Keratinocyte (primary cell): ENCODE data around the gene R3HCC1L. TPM values are rescaled to one million over a fixed set of nuclear protein-coding genes. Genes with fewer than 3 reads are reported as not detected.

Experiments used
- DNase-seq: peaks from one replicate; pipeline ENCODE4 v3.0.0-alpha.2; 2011; ENCODE audit warnings: low read depth, missing footprints, low spot score
- FAIRE-seq: peaks from 2 replicates; lab custom pipeline; 2011; peaks lifted over from hg19 to GRCh38; lab: Jason Lieb, UNC
- H2AFZ ChIP-seq: 2 replicates; pipeline ENCODE4 v1.6.0; 2012; ENCODE audit warnings: low read length, control low read depth, inconsistent platforms; ENCODE audit not compliant: control insufficient read depth
- H3K27ac ChIP-seq: 2 replicates; pipeline ENCODE4 v1.5.1; 2011; ENCODE audit warnings: low read length; ENCODE audit not compliant: control insufficient read depth, insufficient read depth
- H3K27me3 ChIP-seq: 3 replicates; pipeline ENCODE4 v1.6.0; 2011; ENCODE audit warnings: low read length; ENCODE audit not compliant: control insufficient read depth, insufficient read depth; ENCODE audit errors: extremely low read depth
- H3K36me3 ChIP-seq, 2 experiments: 2 replicates in 1 of 2; 3 replicates in 1 of 2; pipeline ENCODE4 v1.5.1; 2011; ENCODE audit warnings: low read length in 2 of 2, mild to moderate bottlenecking in 1 of 2; ENCODE audit not compliant: control insufficient read depth in 2 of 2, insufficient read depth in 2 of 2; ENCODE audit errors: extremely low read depth in 1 of 2
- H3K4me1 ChIP-seq: 3 replicates; pipeline ENCODE4 v1.5.1; 2011; ENCODE audit warnings: low read length; ENCODE audit not compliant: control insufficient read depth, insufficient read depth; ENCODE audit errors: extremely low read depth
- H3K4me2 ChIP-seq: 3 replicates; pipeline ENCODE4 v1.6.0; 2011; ENCODE audit warnings: low read depth, low read length; ENCODE audit not compliant: control insufficient read depth, insufficient read depth; ENCODE audit errors: extremely low read depth
- H3K4me3 ChIP-seq, 3 experiments: fragments of 200-600 bp in 1 of 3; sonication (generic) in 1 of 3; 2 replicates in 2 of 3; 3 replicates in 1 of 3; pipeline ENCODE4 v1.5.1; 2011 to 2016; ENCODE audit warnings: low read length in 3 of 3, mild to moderate bottlenecking in 3 of 3, control low read depth in 2 of 3, inconsistent platforms in 1 of 3, low read depth in 1 of 3, mixed read lengths in 1 of 3, mixed run types in 1 of 3, moderate library complexity in 1 of 3; ENCODE audit not compliant: control insufficient read depth in 2 of 3, insufficient read depth in 2 of 3; ENCODE audit errors: extremely low read depth in 1 of 3
- H3K79me2 ChIP-seq: 2 replicates; pipeline ENCODE4 v1.6.0; 2012; ENCODE audit warnings: low read length; ENCODE audit not compliant: control insufficient read depth, insufficient read depth
- H3K9ac ChIP-seq: 3 replicates; pipeline ENCODE4 v1.6.0; 2011; ENCODE audit warnings: low read length; ENCODE audit not compliant: control insufficient read depth, insufficient read depth; ENCODE audit errors: extremely low read depth
- H3K9me1 ChIP-seq: 3 replicates; pipeline ENCODE4 v1.6.0; 2011; ENCODE audit warnings: low read length; ENCODE audit not compliant: control insufficient read depth, insufficient read depth; ENCODE audit errors: extremely low read depth
- H3K9me3 ChIP-seq: 2 replicates; pipeline ENCODE4 v1.5.1; 2012; ENCODE audit warnings: low read depth, low read length; ENCODE audit not compliant: control insufficient read depth
- H4K20me1 ChIP-seq: 3 replicates; pipeline ENCODE4 v1.6.0; 2011; ENCODE audit warnings: low read length; ENCODE audit not compliant: control insufficient read depth, insufficient read depth; ENCODE audit errors: extremely low read depth
- EZH2 ChIP-seq: IDR thresholded peaks from one replicate; pipeline ENCODE4 v1.6.1; 2012; ENCODE audit warnings: inconsistent platforms, mild to moderate bottlenecking, low read length, moderate library complexity
- dilution Hi-C: fragments of 300-500 bp; cut with MboI; formaldehyde crosslinking; loops from one replicate; pipeline ENCODE4 v1.7.0; 2020; ENCODE audit warnings: low sequenced_read_pairs; ENCODE audit not compliant: extremely low pct_ligation_motif_present
- polyA plus RNA-seq, 5 experiments: library from polyadenylated mRNA; depleted of rRNA in 3 of 5; stranded (reverse) in 3 of 5; stranded (forward) in 1 of 5; unstranded in 1 of 5; fragments of >200 nt; gene quantifications; 1 replicate in 1 of 5; 2 replicates in 3 of 5; 3 replicates in 1 of 5; pipeline versions ENCODE4 v1.2.1 to v1.2.3, GENCODE V29; 2011 to 2012; ENCODE audit warnings: missing spikeins in 2 of 5, low read depth in 1 of 5, low replicate concordance in 1 of 5
- TF ChIP-seq, protein P1 (sequence below), 3 experiments: IDR thresholded peaks in 1 of 3; conservative IDR thresholded peaks in 1 of 3; optimal IDR thresholded peaks in 1 of 3; 2 replicates in 2 of 3; 3 replicates in 1 of 3; pipeline versions ENCODE3 to v1.5.1; 2011; ENCODE audit warnings: low read length in 3 of 3, mild to moderate bottlenecking in 3 of 3, moderate library complexity in 2 of 3, control low read depth in 1 of 3, inconsistent platforms in 1 of 3; ENCODE audit not compliant: insufficient read depth in 2 of 3; ENCODE audit errors: extremely low read depth in 1 of 3

R3HCC1L gene
- polyA plus RNA-seq, 1 donor (not counting 4 experiments of a cell fraction or from before 2014, with no cell fraction given) = 11.7 TPM

DNA sequence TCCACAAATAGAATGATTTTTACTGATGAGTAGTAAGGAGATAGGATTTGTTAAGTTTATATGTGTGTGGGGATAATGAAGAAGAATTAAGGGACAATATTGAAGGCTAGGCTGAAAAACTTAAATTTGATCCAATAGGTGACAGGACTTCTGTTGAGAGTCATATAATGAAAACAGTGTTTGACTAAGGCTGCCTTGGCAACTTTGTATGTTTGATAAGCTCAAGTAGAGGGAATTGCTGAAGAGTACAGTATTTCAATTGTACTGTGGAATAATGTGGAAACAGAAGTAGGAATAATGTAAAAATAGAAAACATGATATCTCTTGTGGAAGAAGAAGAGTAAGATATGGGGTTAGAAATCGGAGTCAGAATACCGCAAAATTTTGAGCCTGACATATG lies 10.5 kb downstream of the R3HCC1L start:
- no peaks in the 10 kb centered on the region for H3K9me3 ChIP-seq
- peaks cover 92% of the 10 kb centered on the region for H3K79me2 ChIP-seq
- no peaks in the 10 kb centered on the region for H4K20me1 ChIP-seq
- H3K36me3 ChIP-seq = no peaks in the 10 kb centered on the region
- H3K4me2 ChIP-seq = no peak overlapping the region
- H3K4me1 ChIP-seq = no peaks in the 10 kb centered on the region
- dilution Hi-C loops = no loop called here
- no peak overlapping the region for H3K4me3 ChIP-seq
- no peak overlapping the region for H3K9ac ChIP-seq
- no peak for DNase-seq
- no peak overlapping the region for H2AFZ ChIP-seq
- H3K9me1 ChIP-seq = no peaks in the 10 kb centered on the region
- no peaks in the 10 kb centered on the region for H3K27me3 ChIP-seq
- no peak for FAIRE-seq
- TF ChIP-seq, protein P1, sequence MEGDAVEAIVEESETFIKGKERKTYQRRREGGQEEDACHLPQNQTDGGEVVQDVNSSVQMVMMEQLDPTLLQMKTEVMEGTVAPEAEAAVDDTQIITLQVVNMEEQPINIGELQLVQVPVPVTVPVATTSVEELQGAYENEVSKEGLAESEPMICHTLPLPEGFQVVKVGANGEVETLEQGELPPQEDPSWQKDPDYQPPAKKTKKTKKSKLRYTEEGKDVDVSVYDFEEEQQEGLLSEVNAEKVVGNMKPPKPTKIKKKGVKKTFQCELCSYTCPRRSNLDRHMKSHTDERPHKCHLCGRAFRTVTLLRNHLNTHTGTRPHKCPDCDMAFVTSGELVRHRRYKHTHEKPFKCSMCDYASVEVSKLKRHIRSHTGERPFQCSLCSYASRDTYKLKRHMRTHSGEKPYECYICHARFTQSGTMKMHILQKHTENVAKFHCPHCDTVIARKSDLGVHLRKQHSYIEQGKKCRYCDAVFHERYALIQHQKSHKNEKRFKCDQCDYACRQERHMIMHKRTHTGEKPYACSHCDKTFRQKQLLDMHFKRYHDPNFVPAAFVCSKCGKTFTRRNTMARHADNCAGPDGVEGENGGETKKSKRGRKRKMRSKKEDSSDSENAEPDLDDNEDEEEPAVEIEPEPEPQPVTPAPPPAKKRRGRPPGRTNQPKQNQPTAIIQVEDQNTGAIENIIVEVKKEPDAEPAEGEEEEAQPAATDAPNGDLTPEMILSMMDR (optimal IDR thresholded peaks at IDR 0.05 in 1 of 3, IDR thresholded peaks at IDR 0.05 in 1 of 3, conservative IDR thresholded peaks at IDR 0.05 in 1 of 3; ENCODE audit: extremely low read depth in 1 of 3, insufficient read depth in 2 of 3, low read length in 3 of 3) = no peak
- no peak for TF ChIP-seq EZH2
- no peak overlapping the region for H3K27ac ChIP-seq

DNA sequence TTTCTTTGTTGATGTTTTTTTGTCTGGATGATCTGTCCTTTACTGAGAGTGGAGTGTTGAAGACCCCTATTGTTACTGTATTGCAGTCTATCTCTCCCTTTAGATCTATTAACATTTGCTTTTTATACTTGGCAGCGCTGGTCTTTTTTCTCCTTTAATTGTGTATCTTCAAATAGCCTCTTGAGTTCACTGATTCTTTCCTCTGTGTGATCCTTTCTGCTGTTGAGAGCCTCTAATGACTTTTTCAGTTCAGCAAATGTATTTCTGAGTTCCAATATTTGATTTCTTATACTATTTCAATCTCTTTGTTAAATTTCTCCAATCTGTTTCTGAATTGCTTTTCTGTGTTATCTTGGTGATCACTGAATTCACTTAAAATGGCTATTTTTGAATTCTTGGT lies 15.4 kb downstream of the R3HCC1L start:
- Histone ChIP-seq H3K79me2 (peaks cover 79% of the 10 kb centered on the region), H3K4me2 (no peak overlapping the region)

More for the DNA sequence above, 15.4 kb downstream of the R3HCC1L start:
- no peaks in the 10 kb centered on the region for H3K4me1 ChIP-seq
- H3K9ac ChIP-seq = no peak overlapping the region
- DNase-seq (no peak), FAIRE-seq (no peak)
- no peak overlapping the region for H2AFZ ChIP-seq
- peaks cover 0 to 1% of the 10 kb centered on the region in 2 experiments for H3K36me3 ChIP-seq
- H3K4me3 ChIP-seq = no peak overlapping the region
- H3K9me3 ChIP-seq = no peaks in the 10 kb centered on the region
- dilution Hi-C loops = no loop called here
- H3K27ac ChIP-seq = no peak overlapping the region
- H3K9me1 ChIP-seq = no peaks in the 10 kb centered on the region
- no peak for TF ChIP-seq EZH2
- TF ChIP-seq, protein P1 (optimal IDR thresholded peaks at IDR 0.05 in 1 of 3, IDR thresholded peaks at IDR 0.05 in 1 of 3, conservative IDR thresholded peaks at IDR 0.05 in 1 of 3; ENCODE audit: extremely low read depth in 1 of 3, insufficient read depth in 2 of 3, low read length in 3 of 3) = no peak
- H3K27me3 ChIP-seq = no peaks in the 10 kb centered on the region
- H4K20me1 ChIP-seq = no peaks in the 10 kb centered on the region
